ENCODE measurements around the gene MORN2.
"Not testable (repeated sequence)": the region's sequence is repeated elsewhere in the genome, so short reads cannot be mapped to it uniquely, and the experiment has no call there.

Gene MORN2

DNA sequence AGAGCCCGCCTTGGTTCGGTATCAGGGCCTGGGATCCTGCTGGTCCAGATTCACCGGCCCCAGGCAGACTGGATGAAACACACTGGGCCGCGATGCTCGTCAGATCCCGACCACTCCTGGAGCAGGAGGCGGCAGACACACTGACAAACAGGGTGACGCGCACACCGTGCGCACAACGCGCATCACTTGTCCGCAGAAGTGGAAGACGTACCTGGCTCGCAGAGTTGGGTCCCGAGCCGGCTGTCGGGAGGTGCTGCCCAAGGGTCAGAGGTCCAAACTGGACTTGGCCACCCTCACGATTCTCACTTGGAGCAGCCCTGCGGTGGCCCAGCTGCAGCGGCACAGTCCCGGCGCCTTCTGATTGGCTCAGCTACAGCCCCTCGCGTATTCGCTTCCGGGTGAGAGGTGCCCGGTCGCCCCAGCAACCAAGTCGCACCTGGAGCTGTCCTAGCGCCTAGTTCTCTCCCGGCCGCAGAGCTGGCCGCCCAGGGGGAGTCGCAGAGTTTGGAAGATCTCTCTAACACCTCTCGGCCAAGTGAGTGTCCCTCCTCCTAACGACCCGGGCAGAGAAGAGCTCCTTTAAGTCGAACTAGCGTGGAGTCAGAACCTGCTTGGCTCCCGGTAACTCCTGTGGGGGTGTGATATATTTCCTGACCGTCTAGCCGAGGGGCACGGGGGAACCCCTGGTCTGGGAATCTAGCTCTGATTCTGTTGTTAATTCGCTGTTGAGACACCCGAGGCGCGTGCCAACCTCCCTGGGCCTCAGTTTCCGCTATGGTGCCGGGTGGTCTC is at the start of gene MORN2, which contains the start of gene DHX57:
MORN2 (plus strand) TSS at position 401 of the 792 bp plus-strand sequence.
DHX57 (minus strand) TSS at position 359 of the 792 bp plus-strand sequence. CDS start 7,529 bp downstream, outside the sequence.
- Mint-ChIP-seq H3K27ac (peak within 1 kb of the TSS; percentile 85), H3K4me3 (peak within 1 kb of the TSS; percentile 99), H3K27me3 (no peaks in the 10 kb centered on the region), H3K36me3 (peaks cover 12% of the 10 kb centered on the region), H3K9me3 (ENCODE audit: low read depth) (peaks cover 12% of the 10 kb centered on the region), H3K4me1 (ENCODE audit: low read depth) (peaks cover 21% of the 10 kb centered on the region)

GRCh38 chr2:38827539-38828145 is 48.1 kb upstream of the MORN2 start:
- not testable (repeated sequence) for H3K4me3 Mint-ChIP-seq; H3K9me3 Mint-ChIP-seq (ENCODE audit: low read depth); H3K4me1 Mint-ChIP-seq (ENCODE audit: low read depth); H3K27me3 Mint-ChIP-seq; H3K27ac Mint-ChIP-seq
- peaks cover 17% of the 10 kb centered on the region for H3K36me3 Mint-ChIP-seq

DNA sequence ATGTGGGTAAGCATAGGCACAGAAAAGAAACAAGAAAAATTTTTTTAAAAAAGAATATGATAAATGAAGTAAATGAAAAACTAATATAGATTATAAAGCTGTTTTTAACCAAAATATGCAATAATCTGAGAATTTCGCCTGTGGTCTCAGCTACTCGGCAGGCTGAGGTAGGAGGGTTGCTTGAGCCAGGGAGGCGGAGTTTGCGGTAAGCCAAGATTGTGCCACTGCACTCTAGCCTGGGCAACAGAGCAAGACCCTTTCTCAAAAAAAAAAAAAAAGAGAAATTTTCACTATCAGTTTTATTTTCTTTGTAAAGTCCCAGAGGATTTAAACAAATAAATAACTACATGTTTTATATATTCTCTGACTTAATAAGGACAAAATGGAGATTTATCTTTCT is 47.3 kb upstream of the MORN2 start:
- no peaks in the 10 kb centered on the region for H3K27me3 Mint-ChIP-seq
- no peak overlapping the region for H3K4me3 Mint-ChIP-seq
- peaks cover 15% of the 10 kb centered on the region for H3K36me3 Mint-ChIP-seq
- no peaks in the 10 kb centered on the region for H3K9me3 Mint-ChIP-seq (ENCODE audit: low read depth)
- H3K27ac Mint-ChIP-seq: no peak overlapping the region
- H3K4me1 Mint-ChIP-seq (ENCODE audit: low read depth): peaks cover 2% of the 10 kb centered on the region

- Mint-ChIP-seq H3K27ac (no peak overlapping the region), H3K9me3 (ENCODE audit: low read depth) (no peaks in the 10 kb centered on the region), H3K4me1 (ENCODE audit: low read depth) (peaks cover 2% of the 10 kb centered on the region), H3K36me3 (peaks cover 14% of the 10 kb centered on the region), H3K4me3 (no peak overlapping the region), H3K27me3 (no peaks in the 10 kb centered on the region)
These were observed 45.8 kb upstream of the MORN2 start for GRCh38 chr2:38829971-38830370.

GRCh38 chr2:38830526-38831159 is 45.1 kb upstream of the MORN2 start:
- no peaks in the 10 kb centered on the region for H3K9me3 Mint-ChIP-seq (ENCODE audit: low read depth)

DNA sequence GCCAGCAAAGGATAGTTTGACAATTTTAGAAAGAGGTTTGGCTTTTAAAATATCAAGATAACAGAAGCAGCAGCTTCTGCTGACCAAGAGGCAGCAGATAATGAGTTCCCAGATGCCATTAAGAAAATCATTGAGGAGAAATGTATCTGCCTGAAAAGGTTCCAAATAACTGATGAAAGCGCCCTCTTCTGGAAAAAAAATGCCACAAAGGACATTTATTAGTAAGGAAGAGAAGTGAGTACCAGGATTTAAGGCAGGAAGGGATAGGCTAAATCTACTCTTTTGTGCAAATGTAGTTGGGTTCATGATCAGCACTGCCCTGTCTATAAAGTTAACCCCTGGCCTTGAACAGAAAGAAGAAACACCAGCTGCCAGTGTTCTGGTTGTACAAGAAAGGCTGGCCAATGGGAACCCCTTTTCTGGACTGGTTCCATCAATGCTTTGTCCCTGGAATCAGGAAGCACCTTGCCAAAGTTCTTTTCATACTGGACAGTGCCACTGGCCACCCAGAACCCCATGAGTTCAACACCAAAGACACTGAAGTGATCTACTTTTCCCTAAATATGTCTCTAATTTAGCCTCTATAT is 40.7 kb upstream of the MORN2 start:
- Mint-ChIP-seq H3K4me1 (ENCODE audit: low read depth) (no peaks in the 10 kb centered on the region), H3K27me3 (no peaks in the 10 kb centered on the region), H3K4me3 (no peak overlapping the region), H3K9me3 (ENCODE audit: low read depth) (no peaks in the 10 kb centered on the region), H3K36me3 (peaks cover 11% of the 10 kb centered on the region), H3K27ac (no peak overlapping the region)

More at GRCh38 chr2:38830526-38831159, 45.1 kb upstream of the MORN2 start:
- peaks cover 2% of the 10 kb centered on the region for H3K4me1 Mint-ChIP-seq (ENCODE audit: low read depth)
- H3K27ac Mint-ChIP-seq: no peak overlapping the region
- peaks cover 14% of the 10 kb centered on the region for H3K36me3 Mint-ChIP-seq
- no peaks in the 10 kb centered on the region for H3K27me3 Mint-ChIP-seq
- H3K4me3 Mint-ChIP-seq: no peak overlapping the region

DNA sequence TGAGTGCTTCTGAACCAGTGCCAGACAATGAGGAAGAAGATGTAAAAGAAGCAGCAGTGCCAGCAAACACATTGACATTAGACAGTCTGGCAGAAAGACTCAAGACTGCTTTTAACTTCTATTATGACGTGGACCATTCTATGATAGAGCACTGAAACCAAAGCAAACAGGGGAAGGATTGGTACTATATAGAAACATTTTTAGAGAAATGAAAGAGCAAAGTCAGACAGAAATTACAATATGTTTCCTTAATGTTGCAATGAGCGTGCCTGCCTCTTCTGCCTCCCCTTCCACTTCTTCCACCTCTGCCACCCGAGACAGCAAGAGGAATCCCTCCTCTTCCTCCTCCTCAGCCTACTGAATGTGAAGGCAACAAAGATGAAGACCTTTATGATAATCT is 39.8 kb upstream of the MORN2 start:
- peaks cover 11% of the 10 kb centered on the region for H3K36me3 Mint-ChIP-seq
- H3K4me1 Mint-ChIP-seq (ENCODE audit: low read depth): no peaks in the 10 kb centered on the region
- H3K27me3 Mint-ChIP-seq: no peaks in the 10 kb centered on the region
- H3K27ac Mint-ChIP-seq: no peak overlapping the region
- no peaks in the 10 kb centered on the region for H3K9me3 Mint-ChIP-seq (ENCODE audit: low read depth)
- no peak overlapping the region for H3K4me3 Mint-ChIP-seq

- Mint-ChIP-seq H3K9me3 (ENCODE audit: low read depth) (no peaks in the 10 kb centered on the region), H3K4me3 (no peak overlapping the region), H3K27ac (no peak overlapping the region), H3K27me3 (no peaks in the 10 kb centered on the region), H3K36me3 (peaks cover 15% of the 10 kb centered on the region), H3K4me1 (ENCODE audit: low read depth) (no peaks in the 10 kb centered on the region)
These were observed 39.0 kb upstream of the MORN2 start for GRCh38 chr2:38836791-38837190.

DNA sequence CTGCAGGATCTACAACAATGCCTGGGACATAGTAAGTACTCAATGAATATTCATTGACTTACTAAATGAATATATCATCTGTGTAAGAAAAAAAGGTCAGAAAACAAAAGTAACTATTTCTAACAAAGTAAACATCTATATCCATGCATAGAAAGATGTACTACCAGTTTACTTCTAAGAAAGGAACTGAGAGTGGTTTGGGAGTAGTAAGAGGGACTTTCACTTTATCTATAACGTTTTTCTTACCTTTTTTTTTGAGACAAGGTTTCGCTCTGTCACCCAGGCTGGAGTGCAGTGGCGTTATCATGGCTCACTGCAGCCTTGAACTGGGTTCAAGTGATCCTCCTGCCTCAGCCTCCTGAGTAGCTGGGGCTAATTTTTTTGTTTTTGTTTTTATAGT is 25.7 kb upstream of the MORN2 start:
- Mint-ChIP-seq H3K36me3 (peaks cover 16% of the 10 kb centered on the region), H3K27me3 (no peaks in the 10 kb centered on the region), H3K4me1 (ENCODE audit: low read depth) (no peaks in the 10 kb centered on the region), H3K4me3 (no peak overlapping the region), H3K9me3 (ENCODE audit: low read depth) (no peaks in the 10 kb centered on the region), H3K27ac (no peak overlapping the region)

- no peak overlapping the region for H3K4me3 Mint-ChIP-seq
- H3K9me3 Mint-ChIP-seq (ENCODE audit: low read depth): no peaks in the 10 kb centered on the region
- no peak overlapping the region for H3K27ac Mint-ChIP-seq
- H3K4me1 Mint-ChIP-seq (ENCODE audit: low read depth): no peaks in the 10 kb centered on the region
- no peaks in the 10 kb centered on the region for H3K27me3 Mint-ChIP-seq
- peaks cover 30% of the 10 kb centered on the region for H3K36me3 Mint-ChIP-seq
These were observed 19.6 kb upstream of the MORN2 start for GRCh38 chr2:38856165-38856564.

GRCh38 chr2:38862476-38862875 is 13.3 kb upstream of the MORN2 start:
- peaks cover 32% of the 10 kb centered on the region for H3K36me3 Mint-ChIP-seq
- no peaks in the 10 kb centered on the region for H3K27me3 Mint-ChIP-seq
- no peak overlapping the region for H3K4me3 Mint-ChIP-seq
- no peaks in the 10 kb centered on the region for H3K4me1 Mint-ChIP-seq (ENCODE audit: low read depth)
- no peaks in the 10 kb centered on the region for H3K9me3 Mint-ChIP-seq (ENCODE audit: low read depth)
- no peak overlapping the region for H3K27ac Mint-ChIP-seq

GRCh38 chr2:38863061-38863695 is 12.6 kb upstream of the MORN2 start:
- Mint-ChIP-seq H3K9me3 (ENCODE audit: low read depth) (no peaks in the 10 kb centered on the region), H3K27ac (no peak overlapping the region), H3K36me3 (peaks cover 35% of the 10 kb centered on the region), H3K4me3 (no peak overlapping the region), H3K4me1 (ENCODE audit: low read depth) (no peaks in the 10 kb centered on the region), H3K27me3 (no peaks in the 10 kb centered on the region)

DNA sequence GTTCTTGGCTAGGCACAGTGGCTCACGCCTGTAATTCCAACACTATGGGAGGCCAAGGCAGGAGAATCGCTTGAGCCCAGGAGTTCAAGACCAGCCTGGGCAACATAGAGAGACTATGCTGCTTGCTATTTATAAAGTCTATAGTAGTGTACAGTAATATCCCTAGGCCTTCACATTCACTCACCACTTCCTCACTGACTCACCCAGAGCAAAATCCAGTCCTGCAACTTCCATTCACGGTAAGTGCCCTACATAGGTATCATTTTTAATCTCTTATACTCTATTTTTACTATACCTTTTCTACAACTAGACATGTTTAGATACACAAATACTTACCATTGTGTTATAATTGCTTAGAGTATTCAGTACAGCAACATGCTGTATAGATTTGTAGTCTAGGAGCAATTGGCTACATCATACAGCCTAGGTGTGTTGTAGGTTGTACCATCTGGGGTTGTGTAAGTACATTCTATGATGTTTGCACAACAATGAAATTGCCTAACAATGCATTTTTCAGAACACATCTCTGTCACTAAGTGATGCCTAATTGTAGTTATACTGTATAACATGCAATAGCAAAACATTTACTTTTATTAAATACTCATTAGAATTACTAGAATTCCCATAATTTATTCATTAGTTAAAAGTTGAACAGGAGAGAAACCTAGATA is 8.9 kb upstream of the MORN2 start:
- no peaks in the 10 kb centered on the region for H3K27me3 Mint-ChIP-seq
- no peak overlapping the region for H3K4me3 Mint-ChIP-seq
- peaks cover 16% of the 10 kb centered on the region for H3K9me3 Mint-ChIP-seq (ENCODE audit: low read depth)
- no peaks in the 10 kb centered on the region for H3K4me1 Mint-ChIP-seq (ENCODE audit: low read depth)
- peaks cover 34% of the 10 kb centered on the region for H3K36me3 Mint-ChIP-seq
- H3K27ac Mint-ChIP-seq: no peak overlapping the region

- Mint-ChIP-seq H3K4me1 (ENCODE audit: low read depth) (peaks cover 18% of the 10 kb centered on the region), H3K27ac (no peak overlapping the region), H3K9me3 (ENCODE audit: low read depth) (peaks cover 24% of the 10 kb centered on the region), H3K27me3 (no peaks in the 10 kb centered on the region), H3K4me3 (no peak overlapping the region), H3K36me3 (peaks cover 32% of the 10 kb centered on the region)
These were observed 4.3 kb upstream of the MORN2 start for GRCh38 chr2:38871432-38871831.

Data from activated naive CD8-positive, alpha-beta T cell (primary cell).